ENCODE results near the gene IRF2.

Gene IRF2

GRCh38 chr4:184428787-184429186, 45.6 kb downstream of the IRF2 start:
- DNase-seq: no peak

GRCh38 chr4:184427687-184428086, 46.7 kb downstream of the IRF2 start:
- no peak for DNase-seq

GRCh38 chr4:184427093-184427492, 47.3 kb downstream of the IRF2 start:
- DNase-seq: no peak

GRCh38 chr4:184424993-184425758, 49.2 kb downstream of the IRF2 start:
- no peak for DNase-seq

- no peak for DNase-seq
These were observed 50.1 kb downstream of the IRF2 start for GRCh38 chr4:184424279-184424678.

- DNase-seq: no peak
These were observed 51.2 kb downstream of the IRF2 start for GRCh38 chr4:184423003-184423686.

- no peak for DNase-seq
These were observed 52.0 kb downstream of the IRF2 start for GRCh38 chr4:184422378-184422777.

- DNase-seq: no peak
These were observed 52.7 kb downstream of the IRF2 start for GRCh38 chr4:184421533-184422155.

- DNase-seq: no peak
These were observed 53.4 kb downstream of the IRF2 start for GRCh38 chr4:184420881-184421416.

GRCh38 chr4:184420402-184420801, 53.9 kb downstream of the IRF2 start:
- no peak for DNase-seq

- DNase-seq: no peak
These were observed 54.4 kb downstream of the IRF2 start for GRCh38 chr4:184419976-184420375.

GRCh38 chr4:184417802-184418511, 56.4 kb downstream of the IRF2 start:
- peak; percentile 86 for DNase-seq

- no peak for DNase-seq
These were observed 57.2 kb downstream of the IRF2 start for GRCh38 chr4:184416913-184417734.

- no peak for DNase-seq
These were observed 59.3 kb downstream of the IRF2 start for GRCh38 chr4:184415071-184415470.

- DNase-seq: no peak
These were observed 60.9 kb downstream of the IRF2 start for GRCh38 chr4:184413261-184414046.

GRCh38 chr4:184410748-184411147, 63.6 kb downstream of the IRF2 start:
- DNase-seq: no peak

- DNase-seq: no peak
These were observed 64.2 kb downstream of the IRF2 start for GRCh38 chr4:184409911-184410692.

GRCh38 chr4:184409502-184409901, 64.8 kb downstream of the IRF2 start:
- no peak for DNase-seq

GRCh38 chr4:184408684-184409081, 65.7 kb downstream of the IRF2 start:
- DNase-seq: no peak

GRCh38 chr4:184408021-184408683, 66.2 kb downstream of the IRF2 start:
- peak; percentile 84 for DNase-seq
